HEK293T (cell line): ENCODE measurements around the gene RAPGEF4.

Source experiments
- ARNT ChIP-seq: fragments of 450-650 bp; IDR thresholded peaks from 2 replicates; pipeline ENCODE4 v1.6.1; 2017; ENCODE audit warnings: mild to moderate bottlenecking
- ELF4 ChIP-seq: fragments of 450-650 bp; IDR thresholded peaks from 2 replicates; pipeline ENCODE4 v1.6.1; 2017; ENCODE audit warnings: antibody characterized with exemption
- FOXM1 ChIP-seq: fragments of 450-650 bp; IDR thresholded peaks from 2 replicates; pipeline ENCODE4 v1.6.1; 2017; ENCODE audit warnings: mild to moderate bottlenecking, borderline replicate concordance
- HDGF ChIP-seq: fragments of 450-650 bp; IDR thresholded peaks from 2 replicates; pipeline ENCODE4 v1.6.1; 2017; ENCODE audit warnings: antibody characterized with exemption, borderline replicate concordance
- SP1 ChIP-seq: fragments of 450-650 bp; IDR thresholded peaks from 2 replicates; pipeline ENCODE4 v1.6.1; 2017

GRCh38 chr2:172962824-172963223 lies 227.2 kb downstream of the RAPGEF4 start:
- TF ChIP-seq FOXM1 (no peak), ELF4 (no peak), SP1 (no peak), HDGF (no peak), ARNT (no peak)
